Fibroblast of the conjunctiva (primary cell): Measurements from ENCODE around the gene SCN5A.
"Not testable (repeated sequence)": the region's sequence is repeated elsewhere in the genome, so short reads cannot be mapped to it uniquely, and the experiment has no call there.

Experiments
- DNase-seq: peaks from one replicate; pipeline ENCODE4 v3.0.0-alpha.2; 2010; ENCODE audit warnings: low read depth

The SCN5A gene

GRCh38 chr3:38578551-38578950, 70.9 kb downstream of the SCN5A start:
- DNase-seq, result no peak

- DNase-seq, result no peak
Measured at GRCh38 chr3:38578081-38578475, 71.4 kb downstream of the SCN5A start.

GRCh38 chr3:38577371-38578080, 72.0 kb downstream of the SCN5A start:
- DNase-seq, result no peak

- DNase-seq, result no peak
Measured at GRCh38 chr3:38576526-38577370, 72.7 kb downstream of the SCN5A start.

GRCh38 chr3:38576131-38576525, 73.4 kb downstream of the SCN5A start:
- no peak for DNase-seq

- DNase-seq, result no peak
Measured at GRCh38 chr3:38575279-38575843, 74.1 kb downstream of the SCN5A start.

GRCh38 chr3:38574411-38575278, 74.8 kb downstream of the SCN5A start:
- DNase-seq, result no peak

- DNase-seq, result no peak
Measured at GRCh38 chr3:38573556-38573955, 75.9 kb downstream of the SCN5A start.

- no peak for DNase-seq
Measured at GRCh38 chr3:38573111-38573510, 76.4 kb downstream of the SCN5A start.

- no peak for DNase-seq
Measured at GRCh38 chr3:38567498-38567897, 82.0 kb downstream of the SCN5A start.

- DNase-seq, result not testable (repeated sequence)
Measured at GRCh38 chr3:38566794-38567193, 82.7 kb downstream of the SCN5A start.

GRCh38 chr3:38566215-38566528, 83.3 kb downstream of the SCN5A start:
- no peak for DNase-seq

- no peak for DNase-seq
Measured at GRCh38 chr3:38565339-38566214, 83.9 kb downstream of the SCN5A start.

GRCh38 chr3:38564631-38565338, 84.7 kb downstream of the SCN5A start:
- DNase-seq, result no peak

GRCh38 chr3:38563886-38564270, 85.6 kb downstream of the SCN5A start:
- no peak for DNase-seq

- no peak for DNase-seq
Measured at GRCh38 chr3:38563070-38563885, 86.2 kb downstream of the SCN5A start.

- no peak for DNase-seq
Measured at GRCh38 chr3:38562467-38562925, 87.0 kb downstream of the SCN5A start.

GRCh38 chr3:38561746-38562466, 87.6 kb downstream of the SCN5A start:
- DNase-seq, result no peak
